GM12864 (cell line): ENCODE results near the gene STPG4.

Experiments used
- DNase-seq: peaks from one replicate; pipeline ENCODE4 v3.0.0-alpha.2; 2011; ENCODE audit warnings: low read depth
- H3K4me3 ChIP-seq: 2 replicates; pipeline ENCODE4 v1.5.1; 2011; ENCODE audit warnings: mild to moderate bottlenecking, low read depth, low read length, control low read depth
- TF ChIP-seq, protein P1 (sequence below): IDR thresholded peaks from 2 replicates; pipeline ENCODE4 v1.5.1; 2011; ENCODE audit warnings: low read depth, mild to moderate bottlenecking, moderate library complexity, low read length, control low read depth, inconsistent platforms; ENCODE audit errors: missing control alignments

Gene STPG4

DNA sequence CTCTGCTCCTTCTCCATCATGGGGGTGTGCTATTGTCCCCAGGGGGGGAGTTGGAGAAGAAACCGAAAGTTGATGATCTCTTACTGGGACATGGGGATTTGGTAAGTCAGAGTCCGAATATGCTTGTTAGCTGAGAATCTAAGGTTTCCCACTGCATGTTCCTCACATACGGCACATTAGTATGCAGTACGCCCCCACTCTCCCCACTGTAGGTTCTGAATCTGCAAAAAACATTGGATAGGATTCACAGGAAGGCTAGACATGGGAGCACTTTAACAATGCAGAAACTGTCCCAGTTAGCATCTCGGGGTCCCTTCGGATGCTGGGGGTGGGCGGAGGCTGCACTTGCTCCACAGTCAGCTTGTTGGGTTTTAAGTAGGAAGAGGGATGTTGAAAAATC, 102.3 kb downstream of the STPG4 start:
- H3K4me3 ChIP-seq = no peak overlapping the region
- DNase-seq = no peak
- TF ChIP-seq, protein P1, sequence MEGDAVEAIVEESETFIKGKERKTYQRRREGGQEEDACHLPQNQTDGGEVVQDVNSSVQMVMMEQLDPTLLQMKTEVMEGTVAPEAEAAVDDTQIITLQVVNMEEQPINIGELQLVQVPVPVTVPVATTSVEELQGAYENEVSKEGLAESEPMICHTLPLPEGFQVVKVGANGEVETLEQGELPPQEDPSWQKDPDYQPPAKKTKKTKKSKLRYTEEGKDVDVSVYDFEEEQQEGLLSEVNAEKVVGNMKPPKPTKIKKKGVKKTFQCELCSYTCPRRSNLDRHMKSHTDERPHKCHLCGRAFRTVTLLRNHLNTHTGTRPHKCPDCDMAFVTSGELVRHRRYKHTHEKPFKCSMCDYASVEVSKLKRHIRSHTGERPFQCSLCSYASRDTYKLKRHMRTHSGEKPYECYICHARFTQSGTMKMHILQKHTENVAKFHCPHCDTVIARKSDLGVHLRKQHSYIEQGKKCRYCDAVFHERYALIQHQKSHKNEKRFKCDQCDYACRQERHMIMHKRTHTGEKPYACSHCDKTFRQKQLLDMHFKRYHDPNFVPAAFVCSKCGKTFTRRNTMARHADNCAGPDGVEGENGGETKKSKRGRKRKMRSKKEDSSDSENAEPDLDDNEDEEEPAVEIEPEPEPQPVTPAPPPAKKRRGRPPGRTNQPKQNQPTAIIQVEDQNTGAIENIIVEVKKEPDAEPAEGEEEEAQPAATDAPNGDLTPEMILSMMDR = no peak

DNA sequence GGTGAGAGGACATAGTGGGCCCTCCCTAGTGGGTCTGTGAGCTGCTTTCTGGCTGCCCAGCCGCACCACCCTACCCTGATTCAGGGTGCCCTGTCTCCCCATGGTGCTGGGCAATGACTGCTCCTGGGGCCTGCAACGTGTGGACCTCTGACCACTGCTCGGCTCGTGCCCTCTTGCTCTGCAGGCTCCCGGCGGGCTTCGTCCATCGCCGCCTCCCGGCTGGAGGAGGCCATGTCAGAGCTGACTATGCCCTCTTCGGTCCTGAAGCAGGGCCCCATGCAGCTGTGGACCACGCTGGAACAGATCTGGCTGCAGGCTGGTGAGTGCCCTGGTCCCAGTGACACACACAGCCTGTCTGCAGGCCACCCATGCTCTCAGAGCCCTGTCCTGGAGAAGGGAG, 103.5 kb downstream of the STPG4 start:
- no peak overlapping the region for H3K4me3 ChIP-seq
- DNase-seq = no peak
- TF ChIP-seq, protein P1 = no peak

DNA sequence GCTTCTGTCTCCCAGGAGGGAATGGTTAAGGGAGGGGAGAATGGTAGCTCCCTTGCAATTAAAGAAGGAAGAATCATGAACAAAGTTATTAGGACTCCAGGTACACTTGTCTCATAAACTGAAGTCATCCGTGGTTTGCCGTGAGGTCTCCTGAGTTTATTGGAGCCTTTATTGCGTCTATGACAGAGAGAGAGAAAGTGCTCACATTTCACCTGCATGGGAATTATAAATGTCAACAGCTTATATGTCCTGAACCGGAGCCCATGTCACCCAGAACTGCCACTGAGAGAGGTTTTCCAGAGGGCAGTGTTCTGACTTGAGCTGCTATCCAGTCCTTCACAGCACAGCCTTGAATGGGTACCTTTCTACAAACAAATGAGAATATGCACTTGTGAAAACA, 104.3 kb downstream of the STPG4 start:
- H3K4me3 ChIP-seq = no peak overlapping the region
- DNase-seq = no peak
- TF ChIP-seq, protein P1 = no peak

DNA sequence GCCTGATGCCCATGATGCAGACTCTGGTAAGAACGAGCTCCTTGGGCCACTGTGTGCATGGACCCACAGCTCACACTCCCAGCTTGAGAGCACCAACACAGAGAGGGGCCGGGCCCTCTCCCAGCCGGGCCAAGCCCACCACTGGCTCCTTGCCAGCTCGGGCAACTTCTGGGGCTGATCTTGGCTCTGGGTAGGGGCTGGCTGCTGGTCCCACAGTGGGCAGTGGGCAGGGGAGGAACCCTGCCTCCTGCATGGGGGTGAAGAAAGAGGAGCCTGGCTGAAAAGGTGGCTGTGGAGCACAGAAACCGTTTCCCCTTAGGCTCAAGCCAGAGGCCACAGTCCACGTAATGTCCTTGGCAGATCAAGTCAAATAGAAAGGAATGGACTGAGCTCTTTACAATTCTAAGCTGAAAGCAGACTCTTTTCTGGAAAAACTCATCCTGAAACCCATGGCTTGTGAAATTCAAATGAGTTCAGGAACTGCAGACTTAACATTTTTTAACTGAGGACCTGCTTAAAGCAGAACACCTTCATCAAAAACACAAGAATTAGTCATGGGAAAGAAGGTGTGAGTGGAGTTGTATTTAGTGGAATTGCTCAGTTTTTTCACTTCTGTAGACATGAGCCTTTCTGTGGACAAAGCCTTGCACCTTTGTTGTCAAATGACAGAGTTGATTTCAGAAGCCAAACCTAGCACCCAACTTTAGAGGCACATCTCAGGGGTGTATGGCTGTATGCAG, 104.9 kb downstream of the STPG4 start:
- TF ChIP-seq, protein P1 = no peak
- DNase-seq = no peak
- no peak overlapping the region for H3K4me3 ChIP-seq

DNA sequence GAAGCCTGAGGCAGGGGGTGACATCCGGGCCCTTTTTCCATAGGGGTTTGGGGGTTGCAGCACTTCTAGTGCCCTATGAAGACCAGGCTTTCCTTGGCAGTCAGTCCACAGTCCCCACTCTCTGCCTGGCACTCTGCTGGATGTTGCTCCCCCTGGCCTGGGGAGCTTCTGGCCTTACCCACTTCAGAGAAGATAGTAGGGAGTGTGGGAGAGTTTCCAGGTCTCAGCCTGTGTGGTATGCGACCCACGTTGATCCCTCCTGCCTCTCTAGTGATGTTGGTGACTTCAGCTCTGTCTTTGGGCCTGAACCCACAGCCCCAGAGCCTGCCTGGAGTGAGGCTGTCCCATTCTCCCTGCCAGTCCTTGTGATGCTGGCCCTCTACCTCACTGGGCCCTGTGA, 105.6 kb downstream of the STPG4 start:
- H3K4me3 ChIP-seq = no peak overlapping the region
- DNase-seq = no peak
- TF ChIP-seq, protein P1 = no peak

DNA sequence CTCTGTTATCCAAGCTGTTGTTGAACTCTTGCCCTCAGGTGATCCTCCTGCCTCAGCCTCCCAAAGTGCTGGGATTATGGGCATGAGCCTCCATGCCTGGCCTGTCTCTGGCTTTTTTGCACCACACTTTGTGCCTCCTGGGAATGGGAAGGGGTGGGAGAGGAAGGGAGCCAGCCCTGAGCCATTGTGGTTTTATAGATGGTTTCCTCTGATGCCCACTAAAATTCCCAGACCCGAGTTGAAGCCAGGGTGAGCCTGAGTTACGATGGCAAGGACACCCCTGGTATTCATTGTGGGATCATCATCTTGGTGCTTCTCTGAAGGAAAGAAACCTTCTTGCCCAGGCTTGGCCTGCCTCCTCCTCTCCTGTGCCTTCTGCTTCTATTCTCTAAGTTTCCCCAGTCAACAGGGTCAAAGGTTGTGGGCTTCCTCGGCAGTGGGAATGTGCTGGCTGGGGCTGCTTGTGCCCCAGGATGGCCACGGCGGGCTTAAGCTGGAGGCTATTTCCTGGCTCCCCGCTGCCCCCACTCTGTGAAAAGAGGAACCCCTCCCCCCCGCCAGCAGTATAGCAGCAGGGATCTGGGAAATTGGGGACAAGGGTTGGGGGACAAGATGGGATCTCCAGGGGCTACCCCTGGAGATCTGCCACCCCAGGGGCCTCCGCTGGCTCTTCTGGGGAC, 106.2 kb downstream of the STPG4 start:
- TF ChIP-seq, protein P1 = no peak
- DNase-seq = no peak
- no peak overlapping the region for H3K4me3 ChIP-seq
